ENCODE results near the gene OPCML. TPM values are rescaled to one million over a fixed set of nuclear protein-coding genes. Genes with fewer than 3 reads are reported as not detected.

The OPCML gene
- total RNA-seq, 4 donors from 2014 or later: not detected

DNA sequence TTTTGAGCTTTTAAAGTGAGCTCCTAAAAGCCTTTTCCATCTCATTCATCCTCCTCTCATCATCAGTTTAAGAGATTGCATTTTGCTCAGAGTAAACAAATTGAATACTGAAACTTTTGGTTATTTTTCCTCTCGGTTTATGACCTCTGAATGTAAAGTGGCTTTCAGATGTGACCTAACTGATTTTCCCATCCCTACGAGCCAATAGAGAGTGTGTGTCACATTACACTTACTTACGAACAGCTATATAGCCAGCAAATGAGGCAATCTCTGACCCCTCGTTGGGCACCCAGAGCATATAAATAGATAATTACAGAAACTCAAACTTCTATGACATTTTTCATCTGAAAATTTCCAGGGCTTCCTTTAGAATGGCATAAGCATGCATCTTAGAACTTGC is 317.7 kb downstream of the OPCML start:
- no peaks in the 10 kb centered on the region for H3K4me1 ChIP-seq
- no peak for TF ChIP-seq POLR2AphosphoS5 (IDR thresholded peaks at IDR 0.05)
- TF ChIP-seq EP300 (IDR thresholded peaks at IDR 0.05; ENCODE audit: low read depth): no peak
- TF ChIP-seq, protein P1, sequence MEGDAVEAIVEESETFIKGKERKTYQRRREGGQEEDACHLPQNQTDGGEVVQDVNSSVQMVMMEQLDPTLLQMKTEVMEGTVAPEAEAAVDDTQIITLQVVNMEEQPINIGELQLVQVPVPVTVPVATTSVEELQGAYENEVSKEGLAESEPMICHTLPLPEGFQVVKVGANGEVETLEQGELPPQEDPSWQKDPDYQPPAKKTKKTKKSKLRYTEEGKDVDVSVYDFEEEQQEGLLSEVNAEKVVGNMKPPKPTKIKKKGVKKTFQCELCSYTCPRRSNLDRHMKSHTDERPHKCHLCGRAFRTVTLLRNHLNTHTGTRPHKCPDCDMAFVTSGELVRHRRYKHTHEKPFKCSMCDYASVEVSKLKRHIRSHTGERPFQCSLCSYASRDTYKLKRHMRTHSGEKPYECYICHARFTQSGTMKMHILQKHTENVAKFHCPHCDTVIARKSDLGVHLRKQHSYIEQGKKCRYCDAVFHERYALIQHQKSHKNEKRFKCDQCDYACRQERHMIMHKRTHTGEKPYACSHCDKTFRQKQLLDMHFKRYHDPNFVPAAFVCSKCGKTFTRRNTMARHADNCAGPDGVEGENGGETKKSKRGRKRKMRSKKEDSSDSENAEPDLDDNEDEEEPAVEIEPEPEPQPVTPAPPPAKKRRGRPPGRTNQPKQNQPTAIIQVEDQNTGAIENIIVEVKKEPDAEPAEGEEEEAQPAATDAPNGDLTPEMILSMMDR (IDR thresholded peaks at IDR 0.05): no peak
- TF ChIP-seq POLR2A (IDR thresholded peaks at IDR 0.05): no peak
- no peak for DNase-seq
- WGBS, 2 donors (ENCODE audit: low coverage in 1 of 2): 25 to 65% methylated on average over 1 to 4 of the region's 4 CpGs
- intact Hi-C loops (cut with DNase I; ENCODE audit: low total_unique reads) (no loop called here), in situ Hi-C loops (cut with MboI; ENCODE audit: low pct_ligation_motif_present in 1 of 4, low pct_unique_long_range_greater_than_20kb in 1 of 4, low sequenced_read_pairs in 3 of 4) (no loop called here)
- H3K9me3 ChIP-seq: no peaks in the 10 kb centered on the region
- H3K27ac ChIP-seq: no peak overlapping the region
- no peak overlapping the region for H3K4me3 ChIP-seq
- H3K27me3 ChIP-seq: peaks cover 10% of the 10 kb centered on the region
- H3K36me3 ChIP-seq: no peaks in the 10 kb centered on the region

DNA sequence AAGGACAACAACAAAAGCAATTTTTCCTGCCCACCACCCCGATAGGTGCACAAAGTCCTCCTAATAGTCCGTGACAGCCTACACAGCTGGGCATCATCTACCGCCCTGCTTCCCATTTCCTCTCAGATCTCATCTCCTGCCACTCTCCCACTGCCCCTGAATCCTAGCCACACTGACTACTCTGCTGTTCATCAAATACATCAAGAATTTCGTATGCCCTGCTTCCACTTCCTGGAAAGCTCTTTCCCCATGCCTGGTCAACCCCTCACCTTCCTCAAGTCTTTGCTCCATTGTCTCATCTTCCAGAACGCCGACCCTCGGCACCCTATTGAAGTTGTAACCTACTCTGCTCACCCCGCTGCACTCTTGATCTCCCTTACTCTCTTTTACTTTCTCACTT is 320.1 kb downstream of the OPCML start:
- H3K27ac ChIP-seq: no peak overlapping the region
- no peaks in the 10 kb centered on the region for H3K9me3 ChIP-seq
- no peak for DNase-seq
- peaks cover 5% of the 10 kb centered on the region for H3K27me3 ChIP-seq
- no peaks in the 10 kb centered on the region for H3K36me3 ChIP-seq
- H3K4me1 ChIP-seq: no peaks in the 10 kb centered on the region
- TF ChIP-seq EP300 (IDR thresholded peaks at IDR 0.05; ENCODE audit: low read depth) (no peak), POLR2A (IDR thresholded peaks at IDR 0.05) (no peak)
- intact Hi-C loops (cut with DNase I; ENCODE audit: low total_unique reads) (no loop called here), in situ Hi-C loops (cut with MboI; ENCODE audit: low pct_ligation_motif_present in 1 of 4, low pct_unique_long_range_greater_than_20kb in 1 of 4, low sequenced_read_pairs in 3 of 4) (no loop called here)
- H3K4me3 ChIP-seq: no peak overlapping the region
- WGBS, 2 donors (ENCODE audit: low coverage in 1 of 2): 82 to 83% methylated on average over 5 to 8 of the region's 8 CpGs

DNA sequence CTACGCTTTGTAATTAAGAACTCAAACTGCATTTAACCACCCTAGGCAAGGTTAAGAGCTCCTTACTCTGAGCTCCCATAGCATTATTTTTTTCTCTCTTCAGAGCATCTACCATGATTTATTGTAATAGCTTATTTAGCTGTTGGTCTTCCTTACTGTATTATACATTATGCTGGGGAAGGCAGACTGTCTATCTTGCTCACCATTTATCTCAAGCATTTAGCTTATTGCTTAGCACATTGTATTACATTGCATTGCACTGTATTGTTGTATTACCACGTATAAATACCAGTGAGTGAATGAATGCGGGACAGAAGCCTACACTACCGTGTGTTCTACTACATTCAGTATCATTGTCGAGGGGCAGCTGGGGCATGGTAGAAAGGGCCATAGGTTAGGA is 324.3 kb downstream of the OPCML start:
- no peak for DNase-seq
- H3K27ac ChIP-seq: no peak overlapping the region
- H3K4me1 ChIP-seq: no peaks in the 10 kb centered on the region
- H3K27me3 ChIP-seq: no peaks in the 10 kb centered on the region
- no peak overlapping the region for H3K4me3 ChIP-seq
- TF ChIP-seq EP300 (IDR thresholded peaks at IDR 0.05; ENCODE audit: low read depth): no peak
- no peak for TF ChIP-seq POLR2AphosphoS5 (IDR thresholded peaks at IDR 0.05)
- TF ChIP-seq, protein P1 (IDR thresholded peaks at IDR 0.05): no peak
- no peak for TF ChIP-seq POLR2A (IDR thresholded peaks at IDR 0.05)
- in situ Hi-C loops (cut with MboI; ENCODE audit: low pct_ligation_motif_present in 1 of 4, low pct_unique_long_range_greater_than_20kb in 1 of 4, low sequenced_read_pairs in 3 of 4) (no loop called here), intact Hi-C loops (cut with DNase I; ENCODE audit: low total_unique reads) (no loop called here)
- 49 to 71% methylated on average over 2 to 5 of the region's 5 CpGs for WGBS, 2 donors (ENCODE audit: low coverage in 1 of 2)
- no peaks in the 10 kb centered on the region for H3K36me3 ChIP-seq
- H3K9me3 ChIP-seq: no peaks in the 10 kb centered on the region

DNA sequence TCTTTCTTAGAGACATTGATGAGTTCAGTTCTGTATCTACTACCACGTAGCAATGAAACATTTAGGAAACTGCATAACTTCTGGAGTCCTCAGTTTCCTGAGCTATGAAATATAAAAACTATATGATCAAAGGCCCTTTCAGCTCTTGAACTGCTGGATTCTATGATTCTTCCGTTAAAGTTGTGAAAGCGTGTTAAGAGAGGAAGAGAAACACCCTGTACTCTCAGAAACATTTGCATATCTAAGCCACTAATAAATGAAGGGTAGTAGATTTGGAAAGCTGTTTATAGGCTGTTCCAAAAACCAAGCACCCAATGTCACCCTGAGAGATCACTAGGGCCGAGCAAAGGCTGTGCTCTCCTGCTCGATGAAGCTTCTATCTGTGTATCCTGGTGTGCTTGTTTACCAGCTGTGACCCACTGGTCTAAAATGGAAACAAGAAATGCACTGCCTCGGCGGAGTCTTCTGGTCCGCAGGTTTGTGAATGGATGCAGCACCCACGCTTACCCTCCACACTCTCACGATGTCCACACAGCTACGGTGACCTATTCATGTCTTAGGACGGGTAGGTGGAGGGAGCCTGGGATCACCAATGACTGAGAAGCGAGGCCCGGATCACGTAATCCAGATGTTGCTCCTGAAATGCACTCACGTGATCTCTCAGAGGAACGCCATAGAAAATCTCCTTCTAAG is 325.8 kb downstream of the OPCML start:
- H3K27ac ChIP-seq: no peak overlapping the region
- H3K4me3 ChIP-seq: no peak overlapping the region
- intact Hi-C loops (cut with DNase I; ENCODE audit: low total_unique reads) (no loop called here), in situ Hi-C loops (cut with MboI; ENCODE audit: low pct_ligation_motif_present in 1 of 4, low pct_unique_long_range_greater_than_20kb in 1 of 4, low sequenced_read_pairs in 3 of 4) (no loop called here)
- no peaks in the 10 kb centered on the region for H3K4me1 ChIP-seq
- H3K9me3 ChIP-seq: no peaks in the 10 kb centered on the region
- H3K36me3 ChIP-seq: no peaks in the 10 kb centered on the region
- H3K27me3 ChIP-seq: no peaks in the 10 kb centered on the region
- 81 to 84% methylated on average over 6 to 17 of the region's 17 CpGs for whole genome bisulfite sequencing, 2 donors (ENCODE audit: low coverage in 1 of 2)
- TF ChIP-seq EP300 (IDR thresholded peaks at IDR 0.05; ENCODE audit: low read depth): no peak
- no peak for TF ChIP-seq POLR2A (IDR thresholded peaks at IDR 0.05)
- TF ChIP-seq POLR2AphosphoS5 (IDR thresholded peaks at IDR 0.05): no peak
- TF ChIP-seq, protein P1 (IDR thresholded peaks at IDR 0.05): no peak
- DNase-seq: no peak

DNA sequence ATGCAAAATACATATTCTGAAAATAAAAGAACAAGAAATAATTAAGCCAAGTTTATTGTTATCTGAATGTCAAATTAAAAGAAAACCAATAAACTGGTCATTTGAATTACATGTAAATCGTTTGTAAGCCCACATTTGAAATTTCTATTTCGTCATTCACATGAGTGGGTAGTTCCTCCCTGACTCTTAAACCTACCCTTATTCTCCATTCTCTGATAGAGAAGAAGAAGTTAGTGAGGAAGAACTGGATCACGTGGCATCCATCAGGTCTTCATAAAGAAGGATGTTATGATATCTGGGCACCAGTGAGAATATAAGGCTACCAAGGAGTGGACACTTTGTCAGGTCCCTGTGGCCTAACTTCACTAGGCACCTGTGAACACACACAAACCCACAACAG is 328.1 kb downstream of the OPCML start:
- Histone ChIP-seq H3K27ac (no peak overlapping the region), H3K4me1 (no peaks in the 10 kb centered on the region), H3K36me3 (no peaks in the 10 kb centered on the region), H3K9me3 (no peaks in the 10 kb centered on the region), H3K27me3 (no peaks in the 10 kb centered on the region), H3K4me3 (no peak overlapping the region)
- WGBS, 2 donors (ENCODE audit: low coverage in 1 of 2): 64 to 66% methylated on average over 3 of the region's 3 CpGs
- in situ Hi-C loops (cut with MboI; ENCODE audit: low pct_ligation_motif_present in 1 of 4, low pct_unique_long_range_greater_than_20kb in 1 of 4, low sequenced_read_pairs in 3 of 4): no loop called here
- no peak for TF ChIP-seq EP300 (IDR thresholded peaks at IDR 0.05; ENCODE audit: low read depth)
- TF ChIP-seq, protein P1 (IDR thresholded peaks at IDR 0.05): no peak
- intact Hi-C loops (cut with DNase I; ENCODE audit: low total_unique reads): no loop called here
- DNase-seq: no peak

Data from transverse colon (tissue), 4 donors.